ENCODE results near the gene OXGR1. TPM values are rescaled to one million over a fixed set of nuclear protein-coding genes. Genes with fewer than 3 reads are reported as not detected.
A peak's percentile ranks its signal among the peaks of the same experiment; 100 is the strongest.
"Not testable (repeated sequence)": the region's sequence is repeated elsewhere in the genome, so short reads cannot be mapped to it uniquely, and the experiment has no call there.

The OXGR1 gene
- polyA plus RNA-seq, 10 donors, result 0.24 to 1.6 (median 0.97) TPM

DNA sequence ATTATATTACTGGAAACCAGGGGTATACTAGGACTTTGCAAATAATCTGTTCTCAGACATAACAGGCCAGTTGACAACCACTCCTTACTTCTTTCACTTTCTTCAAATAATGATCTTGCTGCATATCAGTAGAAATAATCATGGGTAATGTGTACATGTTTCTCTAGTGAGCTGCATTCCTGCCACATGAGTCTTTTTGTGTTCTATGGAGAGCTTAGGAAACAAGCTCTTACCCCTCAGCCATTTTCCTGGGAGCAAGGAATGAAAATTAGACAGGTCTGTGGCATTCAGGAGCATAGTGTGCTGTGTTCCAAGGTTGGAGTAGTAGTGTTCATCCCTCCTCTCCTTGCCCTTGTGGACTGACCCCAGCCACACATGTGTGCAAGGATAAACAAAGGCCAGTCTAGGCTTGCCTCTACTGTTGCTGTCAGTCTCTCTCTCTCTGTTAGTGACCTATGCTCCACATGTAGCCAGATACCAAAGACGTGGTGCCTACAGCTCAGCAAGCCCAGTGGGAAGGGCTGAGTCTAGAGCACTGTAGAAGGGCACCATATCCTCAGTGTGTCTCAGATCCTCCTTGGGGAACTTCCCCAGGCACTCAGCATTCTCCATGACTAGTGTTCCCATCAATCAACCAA, 11.5 kb upstream of the OXGR1 start:
- no peak for DNase-seq

DNA sequence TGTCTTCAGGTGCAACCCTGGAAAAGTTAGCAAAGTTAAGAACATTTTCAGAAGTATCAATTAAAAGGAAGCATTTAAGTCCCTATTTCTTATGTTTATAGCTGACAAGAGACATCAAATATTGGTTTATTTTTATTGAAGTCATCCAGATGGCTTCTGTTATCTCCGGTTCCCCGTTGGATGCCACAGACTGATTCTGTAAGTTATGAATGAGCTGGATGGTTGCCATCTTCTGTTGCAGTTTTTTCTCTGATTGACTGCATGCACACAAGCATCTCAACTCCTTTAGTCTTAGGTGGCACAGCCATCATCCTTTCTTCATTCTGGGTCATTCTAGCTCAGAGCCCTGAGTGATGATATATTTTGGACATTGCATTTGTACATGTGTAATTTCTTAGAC, 10.6 kb upstream of the OXGR1 start:
- DNase-seq, result no peak

DNA sequence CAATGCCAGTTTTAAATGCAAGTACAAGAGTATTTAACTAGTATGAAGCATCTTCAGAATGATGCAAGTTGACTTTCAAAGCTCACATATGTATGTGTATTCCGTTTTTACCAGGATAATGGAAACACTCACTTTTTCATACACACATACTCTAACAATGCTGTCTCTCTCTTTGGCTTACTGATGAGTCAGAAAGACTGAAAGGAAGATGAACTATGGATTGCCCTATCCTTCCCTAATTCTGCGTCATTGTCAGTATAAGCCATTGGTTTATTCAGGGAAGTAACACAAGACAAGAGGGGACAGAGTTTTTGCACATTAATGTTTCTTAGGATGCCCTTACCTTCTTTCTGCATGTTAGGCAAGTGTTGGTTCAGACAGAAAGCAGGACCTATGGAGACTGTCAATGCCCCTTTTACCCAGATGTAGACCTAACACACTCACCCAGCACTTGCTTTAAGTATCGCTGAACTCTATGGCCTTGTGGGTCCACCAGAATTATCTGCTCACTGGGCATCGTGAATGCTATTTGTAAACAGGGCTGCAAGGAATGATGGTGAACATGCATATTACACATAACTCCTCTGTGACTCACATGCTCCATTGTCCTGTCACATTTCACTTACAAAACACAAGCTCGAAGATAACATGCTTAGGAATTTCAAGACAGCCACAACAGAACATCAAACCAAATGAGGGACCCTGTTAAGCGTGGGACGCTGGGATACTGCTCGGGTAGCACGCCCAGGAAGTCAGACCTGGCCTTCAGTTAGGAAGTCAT, 10.0 kb upstream of the OXGR1 start:
- DNase-seq, result no peak

DNA sequence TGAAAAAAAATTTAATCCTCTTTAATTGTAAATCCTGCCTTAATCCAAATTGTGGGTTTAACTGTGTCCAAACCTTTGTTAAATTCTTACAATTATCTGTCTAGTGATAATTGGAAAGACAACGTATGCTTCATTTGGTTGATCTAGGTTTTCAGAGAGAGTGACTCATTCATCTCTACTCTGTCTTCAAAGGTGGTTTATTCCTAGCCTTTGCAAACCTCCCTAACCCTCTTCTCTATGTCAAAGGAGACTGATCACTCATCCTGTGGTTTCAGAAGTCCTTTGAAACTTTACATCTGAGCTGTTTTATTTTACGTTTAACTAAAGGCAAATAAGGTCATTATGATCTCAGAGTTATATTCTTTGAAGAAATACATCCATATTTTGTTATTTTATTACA, 8.8 kb upstream of the OXGR1 start:
- no peak for DNase-seq

DNA sequence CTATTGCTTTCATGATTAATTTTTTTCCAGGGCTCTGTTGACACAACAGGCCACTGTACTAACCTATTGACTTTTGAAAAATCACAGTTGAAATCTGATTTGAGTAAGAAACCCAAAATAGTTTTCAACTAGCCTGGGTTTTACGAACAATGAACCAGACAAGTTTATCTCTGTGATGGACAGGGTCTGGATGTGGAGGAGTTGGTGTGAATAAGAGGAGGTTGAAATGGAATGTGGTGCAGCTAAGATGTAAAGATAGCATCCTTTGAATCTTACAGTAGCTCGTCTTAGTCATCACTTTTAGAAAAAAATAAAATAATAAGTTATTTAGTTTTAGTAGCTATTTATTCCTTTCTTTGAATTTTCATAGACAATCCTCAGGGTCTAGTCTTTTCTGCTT, 8.3 kb upstream of the OXGR1 start:
- no peak for DNase-seq

DNA sequence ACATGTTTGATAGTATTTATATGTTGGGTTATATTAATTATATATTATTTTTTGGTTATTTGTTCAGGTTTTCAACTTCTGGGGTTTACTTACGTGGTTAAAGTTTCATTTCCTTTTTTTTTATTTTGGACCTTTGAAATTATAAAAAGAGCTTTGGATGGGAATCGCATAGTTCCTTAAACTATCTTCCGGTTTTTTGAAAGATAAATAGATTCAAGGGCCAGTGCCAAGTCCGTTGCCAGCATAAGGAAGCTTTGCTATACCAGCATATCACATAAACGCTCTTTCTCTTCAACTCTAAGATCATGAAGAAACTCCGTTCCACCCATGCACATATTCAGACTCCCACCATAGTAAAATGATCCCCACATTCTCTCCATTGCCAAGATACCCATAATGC, 7.4 kb upstream of the OXGR1 start:
- DNase-seq, result no peak

DNA sequence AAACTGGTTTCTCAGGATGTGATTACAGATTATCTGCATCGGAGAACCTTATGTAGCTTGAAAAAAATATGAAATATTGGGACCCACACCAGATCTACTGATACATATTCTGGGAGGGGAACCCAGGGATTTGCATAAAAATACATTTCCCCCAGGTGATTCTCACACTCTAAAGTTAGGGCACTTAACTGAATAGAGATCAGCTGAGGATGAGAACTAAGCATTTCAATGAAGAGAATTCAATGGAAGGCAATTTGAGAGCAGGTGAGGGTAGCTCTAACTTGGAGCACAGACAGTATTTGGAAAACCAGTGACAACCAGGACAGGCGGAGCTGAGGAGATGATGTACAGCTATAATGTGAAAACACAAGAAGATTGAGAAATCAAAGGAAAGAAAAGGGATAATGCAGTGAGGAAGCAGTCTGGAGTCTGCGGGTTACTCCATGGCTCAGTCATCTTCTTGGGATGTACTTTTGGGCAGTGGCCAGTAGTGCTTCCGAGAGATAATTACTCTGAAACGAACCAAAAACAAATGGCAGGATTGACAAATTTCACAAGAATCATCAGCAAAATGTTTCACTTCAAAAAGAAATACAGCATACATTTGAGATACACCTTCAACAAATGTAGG, 6.1 kb upstream of the OXGR1 start:
- no peak for DNase-seq

DNA sequence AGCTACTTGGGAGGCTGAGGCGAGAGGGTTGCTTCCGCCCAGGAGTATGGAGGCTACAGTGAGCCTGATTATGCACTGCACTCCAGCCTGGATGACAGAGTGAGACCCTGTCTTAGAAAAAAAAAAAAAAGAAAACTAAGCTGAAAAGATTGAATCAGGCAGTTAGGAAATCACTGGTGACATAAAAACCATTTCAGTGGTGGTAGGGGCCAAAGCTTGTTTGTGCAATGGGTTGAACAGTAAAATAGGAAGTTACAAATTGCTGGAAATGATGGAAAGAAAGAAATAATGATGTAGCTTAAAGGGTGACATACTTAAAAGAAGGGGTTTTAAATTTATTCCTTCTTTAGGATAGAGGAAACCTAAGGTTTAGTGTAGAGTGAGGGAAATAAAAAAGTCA, 4.8 kb upstream of the OXGR1 start:
- DNase-seq, result no peak

DNA sequence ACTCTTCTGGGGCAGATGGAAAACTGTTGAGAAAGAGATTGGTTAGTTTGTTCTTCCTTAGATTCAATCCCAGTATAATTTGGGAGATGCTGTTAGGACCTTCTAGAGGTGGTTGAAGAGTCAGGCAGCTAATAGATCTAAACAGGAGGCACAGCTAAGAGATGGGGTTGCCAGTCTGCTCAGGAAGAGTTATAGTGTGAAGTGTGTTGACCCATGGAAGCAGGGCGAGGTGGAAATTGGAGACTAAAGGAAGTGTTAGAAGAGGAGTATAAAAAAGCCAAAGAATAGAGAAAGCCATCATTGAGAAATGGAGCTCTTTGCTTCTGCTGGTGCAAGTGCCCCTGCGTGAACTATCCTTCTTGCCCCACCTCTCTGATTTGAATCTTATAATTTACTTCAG, 3.8 kb upstream of the OXGR1 start:
- no peak for DNase-seq

DNA sequence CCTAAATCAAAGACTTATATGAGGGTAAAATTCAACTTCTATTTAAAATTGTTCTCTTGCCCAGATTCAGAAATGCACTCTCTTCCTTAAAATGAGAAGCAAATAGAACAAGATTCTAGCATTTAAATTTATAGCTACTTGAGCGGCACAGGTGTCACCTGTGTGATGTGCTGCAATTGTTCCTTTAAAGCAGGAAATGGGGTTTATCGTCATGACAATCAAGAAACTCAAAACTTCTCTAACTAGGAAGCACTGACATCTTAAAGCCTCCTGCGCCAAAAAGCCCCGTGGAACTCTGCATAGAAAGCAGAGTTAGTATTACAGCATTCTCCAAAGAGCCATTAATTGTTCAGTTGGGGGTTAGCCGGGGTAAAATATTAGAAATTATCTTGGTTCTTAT, 2.6 kb upstream of the OXGR1 start:
- no peak for DNase-seq

DNA sequence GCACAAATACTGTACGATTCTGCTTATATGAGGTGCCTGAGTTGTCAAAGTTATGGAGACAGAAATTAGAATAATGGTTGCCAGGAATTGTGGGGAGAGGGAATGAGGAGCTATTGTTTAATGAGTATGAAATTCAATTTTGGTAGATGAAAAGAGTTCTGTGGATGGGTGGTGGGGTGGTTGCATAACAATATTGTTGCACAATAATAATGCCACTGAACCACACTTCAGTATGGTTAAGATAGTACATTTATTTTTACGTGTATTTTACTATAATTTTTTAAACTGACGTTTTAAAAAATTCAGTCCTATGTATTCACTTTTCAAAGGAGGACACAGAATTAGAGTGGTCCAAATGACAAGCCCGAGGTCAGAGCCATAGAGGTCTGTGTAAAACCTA, 1.8 kb upstream of the OXGR1 start:
- no peak for DNase-seq

DNA sequence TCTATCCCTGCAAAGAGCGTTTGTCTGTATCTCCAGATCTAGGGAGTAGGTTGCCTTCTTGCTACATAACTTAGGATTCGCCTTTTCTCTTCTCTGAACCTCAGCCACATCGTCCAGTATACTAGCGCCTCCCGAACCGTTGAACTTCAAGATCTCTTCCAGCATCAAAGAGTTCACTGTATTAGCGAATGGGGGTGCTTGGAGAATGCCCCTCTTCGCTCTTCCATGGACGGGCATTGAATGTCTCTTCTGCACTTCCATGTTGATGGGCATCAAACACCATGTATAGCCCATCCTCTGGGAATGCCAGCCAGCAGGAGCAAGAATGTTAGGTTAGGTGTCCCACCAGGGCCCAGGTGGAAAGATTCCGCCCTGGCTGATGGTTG, 575 bp upstream of the OXGR1 start:
- no peak for DNase-seq

DNA sequence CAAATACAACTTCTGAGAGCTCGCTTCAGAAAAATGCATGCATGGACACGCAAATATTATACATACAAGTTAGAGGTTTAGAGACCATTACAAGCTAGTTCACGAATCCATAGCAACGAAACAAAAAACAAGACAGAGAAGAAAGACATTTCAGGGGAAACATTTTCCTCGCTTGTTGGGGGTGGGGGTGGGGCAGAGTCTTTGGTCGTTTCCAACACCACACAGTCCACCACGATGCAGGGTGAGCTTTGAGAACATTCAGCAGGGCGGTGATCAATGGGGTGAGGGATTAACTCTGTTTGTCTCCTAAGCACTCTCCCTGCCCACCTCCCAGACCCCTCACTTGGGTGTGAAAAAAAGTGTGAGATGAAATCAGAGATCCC, 651 bp downstream of the OXGR1 start:
- DNase-seq, result peak; percentile 30 to 75 (median 51)

DNA sequence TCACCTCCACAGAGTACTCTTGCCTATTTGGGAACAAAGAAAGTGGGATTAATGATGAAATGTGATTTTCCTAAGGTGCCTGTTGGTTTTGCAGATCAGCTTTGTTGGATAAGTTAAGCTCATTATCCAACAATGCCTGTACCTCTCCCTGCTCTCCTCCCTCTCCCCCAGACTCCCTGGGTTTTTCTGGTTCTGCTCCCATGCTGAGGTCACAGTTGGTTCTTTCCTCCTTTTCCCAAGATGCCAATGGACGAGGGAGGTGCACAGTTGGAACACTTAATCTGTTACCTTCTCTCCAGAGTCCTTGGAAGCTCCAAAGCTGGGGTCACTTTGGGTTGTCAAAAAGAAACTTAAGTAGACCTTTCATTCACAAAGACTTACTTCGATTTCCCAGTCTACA, 1.6 kb downstream of the OXGR1 start:
- DNase-seq, result no peak

DNA sequence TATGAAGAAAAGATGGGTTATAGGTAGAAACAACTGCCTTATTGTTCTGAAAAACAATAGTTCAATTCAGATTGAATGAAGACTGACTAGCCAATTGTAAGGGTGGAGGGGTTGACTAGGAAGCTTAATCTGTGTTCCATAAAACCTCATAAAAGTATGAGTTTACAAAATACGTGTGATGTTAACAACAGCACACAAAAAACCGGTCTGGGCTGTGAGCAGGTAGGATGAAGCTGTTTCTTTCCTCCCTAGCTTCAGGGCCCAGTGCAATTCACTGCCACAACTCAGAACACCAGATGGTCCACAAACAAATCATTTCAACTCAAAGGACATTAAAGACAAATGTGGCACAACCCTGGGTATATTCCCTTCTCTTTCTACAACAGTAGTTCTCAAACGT, 3.2 kb downstream of the OXGR1 start:
- no peak for DNase-seq

DNA sequence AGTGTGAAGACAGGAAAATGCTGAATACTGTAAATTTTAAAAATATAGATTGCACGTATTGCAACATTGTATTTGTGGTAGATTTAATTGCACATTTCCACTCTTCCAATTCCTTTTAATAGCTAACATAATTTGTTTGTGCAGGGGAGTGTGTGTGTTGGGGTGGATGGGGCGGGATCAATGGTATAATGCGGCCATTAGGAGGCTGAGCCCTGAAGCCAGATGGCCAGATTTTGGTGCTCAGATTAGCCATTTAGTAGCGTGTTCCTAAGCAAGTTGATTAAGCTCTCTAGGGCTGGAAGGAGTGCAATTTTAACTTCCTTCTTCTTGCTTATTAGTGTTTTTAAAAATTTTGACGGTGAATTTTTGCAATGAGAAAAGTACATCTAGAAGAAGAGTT, 5.8 kb downstream of the OXGR1 start:
- DNase-seq, result no peak

DNA sequence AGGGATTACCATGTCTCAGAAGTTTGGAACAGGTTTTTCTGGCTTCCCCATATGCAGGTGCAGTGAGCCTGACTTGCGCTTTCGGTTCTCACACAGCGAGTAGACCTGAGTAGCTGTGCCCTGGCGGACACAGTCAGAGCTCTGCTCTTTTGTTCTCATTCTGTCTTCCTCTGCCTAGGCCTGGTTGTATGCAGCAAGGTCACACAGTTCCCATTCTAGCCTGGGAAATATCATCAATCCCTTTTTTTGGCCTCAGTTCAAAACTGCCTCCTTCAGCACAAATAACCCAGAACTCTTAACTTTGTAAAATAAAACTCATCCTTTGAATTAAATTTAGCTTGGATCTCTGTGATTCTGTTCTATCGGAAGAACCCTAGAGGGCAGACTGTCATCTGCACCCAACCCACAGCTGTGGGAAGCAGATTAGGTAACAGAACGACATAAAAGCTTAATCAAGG, 10.2 kb downstream of the OXGR1 start:
- DNase-seq, result peak in 2 of 3 donors; percentile 14 to 32

DNA sequence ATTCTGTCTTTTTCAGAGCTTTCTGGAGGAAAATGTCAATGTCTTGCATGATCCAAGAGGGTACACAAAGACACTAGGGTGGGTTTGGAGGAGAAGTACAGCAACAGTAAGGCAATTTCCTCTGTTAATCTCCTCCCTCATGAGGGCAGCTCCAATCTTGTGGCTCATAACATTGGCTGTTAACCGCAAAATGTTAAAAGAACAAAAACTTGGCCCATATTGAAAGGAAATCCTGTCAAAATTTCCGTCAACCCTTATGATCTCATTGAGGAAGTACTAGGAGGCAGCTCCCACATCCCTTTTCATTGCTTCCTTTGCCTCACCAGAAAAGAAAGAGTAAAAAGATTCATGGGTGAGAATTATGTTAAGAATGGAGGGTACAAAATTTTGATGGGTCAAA, 11.6 kb downstream of the OXGR1 start:
- DNase-seq, result peak in 2 of 3 donors; percentile 33 to 48

DNA sequence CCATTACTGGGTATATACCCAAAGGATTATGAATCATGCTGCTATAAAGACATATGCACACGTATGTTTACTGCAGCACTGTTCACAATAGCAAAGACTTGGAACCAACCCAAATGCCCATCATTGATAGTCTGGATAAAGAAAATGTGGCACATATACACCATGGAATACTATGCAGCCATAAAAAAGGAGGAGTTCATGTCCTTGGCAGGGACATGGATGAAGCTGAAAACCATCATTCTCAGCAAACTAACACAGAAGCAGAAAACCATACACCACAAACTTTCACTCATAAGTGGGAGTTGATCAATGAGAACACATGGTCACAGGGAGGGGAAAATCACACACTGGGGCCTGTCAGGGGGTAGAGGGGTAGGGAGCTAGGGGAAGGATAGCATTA, 14.4 kb downstream of the OXGR1 start:
- DNase-seq, result not testable (repeated sequence)

DNA sequence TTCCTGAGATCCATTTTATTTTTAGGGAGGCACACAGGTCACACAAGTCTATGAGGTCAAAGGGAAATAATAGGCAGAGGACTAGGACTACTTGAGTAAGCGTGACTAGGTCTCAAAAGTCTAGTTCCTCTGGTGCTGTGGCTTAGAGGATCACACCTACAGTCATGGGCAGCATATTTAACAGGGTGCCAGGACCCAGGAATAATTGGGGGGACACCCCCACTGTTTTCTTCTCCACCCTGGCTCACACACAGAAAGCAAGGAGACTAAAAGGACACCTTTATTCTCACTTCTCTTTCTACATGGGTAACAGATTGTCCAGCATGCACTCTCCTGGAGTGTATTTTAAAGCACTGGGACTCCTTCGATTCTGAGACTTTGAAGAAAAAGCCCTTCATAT, 26.2 kb downstream of the OXGR1 start:
- DNase-seq, result no peak

DNA sequence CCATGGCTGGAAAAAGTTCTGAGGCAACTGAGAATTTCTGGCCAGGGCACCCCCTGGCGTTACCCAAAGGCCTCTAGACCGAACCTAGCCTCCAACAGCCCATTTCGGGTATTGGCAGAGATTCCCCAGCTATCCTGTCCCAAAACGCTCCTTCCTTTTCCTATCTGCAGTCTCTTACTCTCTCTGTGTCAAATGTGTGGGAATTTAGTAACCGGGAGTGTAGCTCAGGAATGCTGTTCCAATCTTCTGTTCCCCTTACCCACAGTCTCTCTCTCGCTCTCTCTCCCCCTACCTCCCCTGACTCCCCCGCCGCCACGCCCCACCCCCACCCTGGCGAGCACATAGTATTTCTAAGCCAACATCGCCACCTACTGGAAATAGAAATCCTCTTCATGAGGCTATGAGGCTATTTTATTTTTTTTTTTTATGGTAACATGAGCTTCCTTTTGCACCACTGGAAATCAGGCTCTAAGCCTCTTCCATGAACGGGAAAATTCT, 27.0 kb downstream of the OXGR1 start:
- no peak for DNase-seq

DNA sequence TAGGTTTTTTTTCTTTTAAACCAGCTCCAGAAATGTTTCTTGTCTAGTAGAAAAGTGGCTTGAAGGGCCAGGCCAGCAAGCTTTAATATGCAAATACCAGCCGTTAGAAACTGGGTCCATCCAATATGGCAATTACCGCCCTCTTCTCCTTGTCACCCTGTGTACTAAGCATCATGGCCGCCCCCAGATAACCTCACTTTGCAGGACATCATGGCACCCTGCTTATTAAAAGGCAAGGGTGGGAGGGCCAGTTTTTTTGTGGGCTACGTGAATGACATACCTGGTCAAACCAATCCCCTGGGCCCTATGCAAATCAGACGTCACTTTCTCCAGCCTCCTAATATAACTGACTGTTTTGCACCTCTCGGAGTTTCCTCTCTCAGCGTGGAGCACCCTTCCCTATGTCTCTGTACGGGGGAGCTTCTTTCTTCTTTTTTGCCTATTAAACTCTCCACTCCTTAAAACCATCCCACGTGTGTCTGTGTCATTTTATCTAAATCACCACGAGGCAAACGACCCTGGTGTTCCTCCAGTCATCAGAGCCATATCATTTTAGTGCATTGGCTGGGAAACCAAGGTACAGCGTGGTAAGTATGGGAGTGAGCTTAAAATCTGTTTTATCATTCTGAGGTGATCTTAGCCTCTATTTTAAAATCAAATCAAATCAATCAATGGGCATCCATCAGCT, 27.7 kb downstream of the OXGR1 start:
- no peak for DNase-seq

Data from muscle of back (tissue), 11 donors.